NK-92 (cell line): ENCODE results near the gene KLF13.

Source experiments
- DNase-seq: peaks from one replicate; lab custom pipeline; 2025; ENCODE audit not compliant: unreplicated experiment; lab: John Stamatoyannopoulos, UW

The KLF13 gene

GRCh38 chr15:31330836-31331235 lies 4.2 kb downstream of the KLF13 start:
- DNase-seq = no peak

- DNase-seq = no peak
Observed at GRCh38 chr15:31331389-31331788, 4.8 kb downstream of the KLF13 start.

- DNase-seq = no peak
Observed at GRCh38 chr15:31332020-31332680, 5.5 kb downstream of the KLF13 start.

- DNase-seq = no peak
Observed at GRCh38 chr15:31332681-31333071, 6.0 kb downstream of the KLF13 start.

DNA sequence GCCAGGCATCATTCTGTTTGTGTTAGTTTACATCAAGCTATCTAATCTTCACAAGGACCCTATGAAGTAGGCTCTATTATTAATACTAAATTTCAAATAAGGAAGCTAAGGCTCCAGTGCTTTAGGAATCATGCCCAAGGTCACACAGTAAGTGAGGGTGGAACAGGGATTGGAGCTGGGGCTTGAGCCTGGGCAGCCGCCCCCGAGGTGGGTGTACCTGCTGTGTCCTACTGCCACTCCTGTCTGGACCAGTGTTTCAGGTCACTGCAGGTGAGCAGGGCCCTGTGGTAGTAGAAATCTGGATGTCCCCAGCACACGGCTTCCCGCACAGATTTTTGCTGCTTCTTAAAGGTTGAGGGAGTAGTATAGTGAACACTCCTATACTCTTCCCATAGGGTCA lies 6.5 kb downstream of the KLF13 start:
- DNase-seq = no peak

DNA sequence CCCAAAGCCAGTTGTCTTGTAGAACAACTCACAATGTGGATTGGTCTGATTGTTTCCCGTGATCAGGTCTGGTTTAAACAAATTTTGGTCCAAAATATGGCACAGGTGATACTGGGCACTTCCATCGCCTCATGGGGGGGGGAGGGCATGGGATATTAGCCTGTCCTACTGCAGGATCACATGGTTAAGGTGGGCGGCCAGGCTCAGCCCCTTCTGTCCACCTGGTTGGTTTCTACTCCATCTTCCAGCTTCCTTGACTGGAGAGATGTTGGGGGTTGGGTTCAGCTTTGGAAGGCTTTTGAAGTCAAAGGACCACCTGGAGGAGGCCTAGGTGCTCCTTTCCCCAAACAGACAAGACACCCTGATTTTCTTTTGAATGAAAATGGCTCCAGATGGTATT lies 7.2 kb downstream of the KLF13 start:
- no peak for DNase-seq

DNA sequence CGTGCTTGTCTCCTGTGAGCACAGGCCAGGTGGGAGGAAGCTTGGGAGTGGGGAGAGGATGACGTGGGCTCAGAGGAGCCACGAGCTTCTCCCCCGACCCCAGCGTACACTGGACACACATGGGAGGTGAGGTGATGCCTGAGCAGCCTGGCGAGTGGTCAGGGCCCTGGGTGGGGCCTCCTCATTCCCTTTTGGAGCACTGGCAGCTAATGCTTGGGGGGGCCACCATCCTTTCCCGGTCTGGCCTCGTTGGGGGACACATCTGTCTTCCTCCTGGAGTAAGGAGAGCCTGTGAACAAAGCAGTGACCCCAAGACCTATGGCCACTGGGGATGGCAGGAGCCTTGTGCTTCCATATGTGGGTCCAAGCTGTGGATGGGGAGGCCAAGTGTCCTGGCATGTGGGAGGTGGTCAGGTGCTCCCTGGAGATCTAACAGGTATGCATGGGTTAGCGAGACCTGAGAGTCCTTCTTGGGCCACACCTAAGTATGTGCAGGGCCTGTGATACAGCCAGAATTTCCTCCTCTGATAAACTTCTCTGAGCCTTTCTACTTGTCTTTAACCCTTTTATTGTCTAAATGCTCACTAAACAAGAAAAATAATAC lies 9.5 kb downstream of the KLF13 start:
- DNase-seq = no peak

DNA sequence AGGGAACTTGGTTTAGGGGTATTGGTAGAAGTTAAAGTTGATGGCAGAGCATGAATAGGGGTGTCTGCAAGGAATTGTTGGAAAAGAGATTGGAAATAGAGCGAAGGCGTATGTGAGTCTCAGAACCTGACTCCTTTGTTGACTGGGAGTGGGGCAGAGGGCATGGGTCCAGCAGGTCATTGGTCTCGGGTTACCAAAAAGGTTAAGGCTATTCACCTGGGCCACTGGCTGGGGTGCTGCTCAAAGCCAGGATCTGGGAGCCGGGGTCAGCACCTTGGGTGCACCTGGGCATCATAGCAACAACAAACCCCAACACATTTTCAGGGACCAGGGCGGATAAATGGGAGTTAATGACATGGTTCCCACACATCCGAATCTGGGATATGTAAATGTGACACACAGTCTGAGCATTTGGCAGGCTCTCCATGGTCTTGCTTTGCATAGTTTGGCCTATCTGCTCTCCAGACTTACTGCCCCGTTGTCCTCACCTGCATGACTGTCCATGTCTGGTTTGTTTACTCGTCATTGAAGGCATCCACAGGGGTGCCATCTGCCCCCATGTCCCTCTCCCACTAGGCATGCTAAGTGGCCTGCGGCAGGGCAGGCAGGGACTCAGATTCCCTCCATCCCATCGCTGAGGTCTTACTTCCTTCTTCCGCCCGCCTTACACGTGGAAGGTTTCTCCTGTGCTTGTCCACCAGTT lies 10.1 kb downstream of the KLF13 start:
- DNase-seq = no peak

- no peak for DNase-seq
Observed at GRCh38 chr15:31337352-31338031, 10.9 kb downstream of the KLF13 start.

- DNase-seq = no peak
Observed at GRCh38 chr15:31338318-31338878, 11.8 kb downstream of the KLF13 start.

DNA sequence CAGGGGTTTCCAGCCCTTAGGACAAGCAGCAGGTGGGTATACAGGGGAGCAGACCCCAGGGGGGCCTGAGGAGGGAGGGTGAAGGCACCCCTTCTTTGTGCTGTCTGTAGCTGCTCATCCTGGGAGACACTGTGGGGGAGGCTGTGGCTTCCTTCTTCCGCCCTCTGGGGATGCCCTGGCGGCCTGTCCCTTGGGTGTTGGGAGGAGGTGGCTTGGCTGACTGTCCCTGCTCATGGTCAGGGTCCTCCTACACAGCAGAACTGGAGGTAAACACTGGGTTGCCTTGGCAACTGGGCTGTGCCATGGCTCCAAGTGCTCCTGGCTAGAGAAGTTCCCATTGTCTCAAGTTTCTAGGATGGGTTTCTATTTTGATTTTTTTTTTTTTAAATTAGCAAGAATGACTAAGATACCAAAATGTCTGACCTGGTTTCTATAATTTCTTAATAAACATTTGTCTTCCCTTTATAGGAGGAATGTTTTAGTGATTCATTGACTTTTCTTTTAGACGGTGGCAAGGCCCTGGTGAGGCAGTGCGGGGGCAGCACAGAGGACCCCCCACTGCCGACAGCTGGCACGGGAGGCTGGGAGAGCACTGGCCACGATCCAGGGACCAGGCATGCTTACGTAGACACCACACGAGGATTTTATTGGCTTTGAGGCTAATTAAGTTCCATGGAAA lies 12.4 kb downstream of the KLF13 start:
- DNase-seq = no peak

- no peak for DNase-seq
Observed at GRCh38 chr15:31339558-31339895, 12.9 kb downstream of the KLF13 start.

DNA sequence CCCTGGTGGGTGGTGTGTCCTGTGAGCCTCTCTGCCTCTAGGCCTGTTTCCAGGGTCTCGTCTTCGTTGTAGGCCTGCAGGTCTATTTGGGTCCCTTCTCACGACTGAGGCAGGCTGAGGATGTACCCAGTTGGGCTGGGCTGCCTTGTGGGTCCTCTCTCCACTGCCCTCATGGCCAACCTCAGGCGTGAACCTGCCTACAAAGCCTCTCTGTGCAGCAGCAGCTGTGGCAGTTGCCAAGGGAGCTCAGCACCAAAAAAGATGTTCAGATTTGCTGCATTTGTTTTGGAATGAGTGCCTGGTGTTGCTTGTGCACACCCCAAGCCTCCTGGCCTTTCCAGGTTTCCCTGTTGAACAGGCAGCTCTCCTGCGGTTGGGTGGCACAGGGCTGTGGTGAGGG lies 13.4 kb downstream of the KLF13 start:
- DNase-seq = no peak

- DNase-seq = no peak
Observed at GRCh38 chr15:31340592-31340991, 14.0 kb downstream of the KLF13 start.

DNA sequence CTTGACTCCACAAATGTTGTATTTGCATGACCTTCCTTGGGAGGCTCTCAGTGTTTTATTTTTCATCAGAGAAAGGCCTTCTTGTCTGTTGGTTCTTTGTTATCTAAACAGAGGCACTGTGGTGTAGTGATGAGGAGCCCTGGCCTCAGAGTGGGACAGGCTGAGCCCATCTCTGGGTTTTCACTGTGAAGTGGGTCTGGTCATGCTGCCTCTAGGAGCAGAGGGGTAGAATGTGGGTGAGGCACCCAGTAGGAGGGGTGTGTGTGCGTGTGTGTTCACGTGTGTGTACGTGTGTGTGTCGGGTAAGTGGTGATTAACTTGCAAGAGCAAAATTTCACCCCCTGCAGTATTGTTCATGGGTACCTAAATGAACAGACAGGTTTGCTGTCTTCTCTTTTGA lies 14.4 kb downstream of the KLF13 start:
- no peak for DNase-seq

DNA sequence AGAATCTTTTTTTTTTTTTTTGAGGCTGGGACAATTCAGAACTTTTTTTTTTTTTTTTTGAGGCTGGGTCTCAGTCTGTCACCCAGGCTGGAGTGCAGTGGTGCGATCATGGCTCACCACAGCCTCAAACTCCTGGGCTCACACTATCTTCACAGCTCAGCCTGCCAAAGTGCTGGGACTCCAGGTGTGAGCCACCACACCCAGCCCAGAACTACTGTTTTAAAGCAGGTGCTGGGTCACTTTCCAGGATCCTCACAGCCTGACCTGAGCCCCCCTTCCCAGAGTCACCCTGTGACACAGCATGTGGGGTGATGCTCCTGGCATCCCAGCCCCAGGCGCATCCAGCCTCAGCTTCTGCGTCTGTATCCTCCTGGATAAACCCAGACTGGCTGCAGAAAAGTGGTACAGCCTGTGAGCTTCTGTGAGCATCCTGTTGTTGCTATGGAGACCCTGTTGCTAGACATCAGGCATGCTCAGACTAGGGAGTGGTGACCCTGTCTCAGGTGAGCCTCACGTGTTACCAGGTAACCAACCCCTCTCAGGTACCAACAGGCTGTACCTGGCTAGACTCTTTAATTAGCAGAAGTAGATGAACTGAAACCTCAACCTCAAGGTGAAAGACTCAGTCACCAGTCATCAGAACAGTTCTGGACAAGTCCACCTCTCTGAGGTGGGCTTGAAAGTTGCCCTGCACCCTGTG lies 15.0 kb downstream of the KLF13 start:
- DNase-seq = no peak

DNA sequence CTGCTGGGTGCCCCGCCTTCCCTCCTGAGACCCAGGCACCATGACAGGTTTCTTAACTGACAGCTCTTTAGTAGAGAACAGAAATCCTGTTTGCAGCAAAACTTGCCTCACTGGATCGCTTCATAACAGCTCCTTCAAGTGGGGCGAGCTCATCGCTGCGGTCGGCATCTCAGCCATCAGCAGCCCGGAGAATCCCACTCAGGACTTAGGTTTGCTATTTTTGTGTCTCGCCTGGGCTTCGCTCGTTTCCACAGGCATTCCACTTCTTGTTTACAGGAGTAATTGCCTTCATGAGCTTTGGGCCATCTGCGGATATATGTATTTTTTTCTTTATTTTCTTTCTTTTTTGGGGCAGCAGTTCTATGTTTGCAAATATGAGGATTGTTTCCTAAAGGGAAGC lies 15.7 kb downstream of the KLF13 start:
- DNase-seq = no peak

- DNase-seq = no peak
Observed at GRCh38 chr15:31342781-31343626, 16.4 kb downstream of the KLF13 start.

DNA sequence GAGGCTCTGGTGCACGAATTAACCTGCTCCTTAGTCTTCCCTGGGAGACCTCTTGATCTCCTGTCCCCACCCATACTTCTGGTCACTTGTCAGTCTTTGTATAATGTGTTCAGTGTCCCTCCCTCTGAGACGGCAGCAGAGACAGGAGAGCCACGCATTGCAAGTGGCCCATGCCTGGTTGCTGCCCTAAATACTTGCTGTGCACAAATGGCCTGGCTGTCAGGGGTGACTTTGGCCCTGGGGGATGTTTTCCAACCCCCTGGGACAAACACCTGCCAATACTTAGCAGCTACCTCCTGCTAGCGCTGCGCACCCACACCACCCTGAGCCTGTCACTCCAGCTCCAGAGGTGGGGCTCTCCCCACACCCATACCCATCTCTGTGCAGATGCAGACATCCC lies 17.2 kb downstream of the KLF13 start:
- DNase-seq = no peak

- DNase-seq = no peak
Observed at GRCh38 chr15:31344266-31344665, 17.6 kb downstream of the KLF13 start.
